HCT116 (cell line): Measurements from ENCODE around the gene LIPI. TPM values are rescaled to one million over a fixed set of nuclear protein-coding genes. Genes with fewer than 3 reads are reported as not detected.

Experiments
- ATAC-seq: fragments of 200-7000 bp; cut with Tn5 transposase; 2 replicates; pipeline ENCODE4 v1.9.1; 2020; ENCODE audit warnings: mild to moderate bottlenecking, moderate library complexity
- BruUV-seq: library from RNA; stranded (reverse); fragments of 400-500 nt; replicated peaks from 2 replicates; lab custom pipeline; 2021; lab: Mats Ljungman, UMichigan
- CTCF ChIA-PET: fragments of 300-600 bp; sonication (Branson Sonifier 250); formaldehyde crosslinking; loops from one replicate; lab custom pipeline; 2021; ENCODE audit warnings: antibody characterized with exemption; lab: Charles Lee
- POLR2A ChIA-PET: fragments of 300-600, 350-600 bp; sonication (Branson Sonifier 250); formaldehyde crosslinking; loops from one replicate; lab custom pipeline; 2021; ENCODE audit warnings: antibody characterized with exemption; lab: Charles Lee
- RAD21 ChIA-PET, 2 experiments: fragments of 300-600 bp; sonication (Branson Sonifier 250); formaldehyde crosslinking; loops; one replicate each; lab custom pipeline; 2023; ENCODE audit warnings: low total read pairs in 2 of 2; ENCODE audit not compliant: uncharacterized antibody in 2 of 2, unreplicated experiment in 2 of 2, low non-redundant PET in 1 of 2; lab: Charles Lee
- DNase-seq: peaks from one replicate; pipeline ENCODE4 v3.0.0-alpha.2; 2010; ENCODE audit warnings: low read depth, low spot score
- H2AFZ ChIP-seq: fragments of 200-600 bp; shearing (Covaris generic), sonication (generic); 2 replicates; pipeline ENCODE4 v1.6.1; 2017; ENCODE audit warnings: low read depth, mixed run types, mixed read lengths, antibody characterized with exemption, low read length; ENCODE audit not compliant: poor library complexity, severe bottlenecking
- H3K27ac ChIP-seq: 2 replicates; pipeline ENCODE4 v1.5.1; 2012; ENCODE audit warnings: low read depth, low read length
- H3K27me3 ChIP-seq: fragments of 200-600 bp; sonication (generic); 2 replicates; pipeline ENCODE4 v1.6.1; 2016; ENCODE audit warnings: mixed run types, low read length, mixed read lengths; ENCODE audit not compliant: insufficient read depth
- H3K36me3 ChIP-seq, 2 experiments: fragments of 200-500 bp in 1 of 2; fragments of 200-600 bp in 1 of 2; sonication (Bioruptor generic) in 1 of 2; sonication (generic) in 1 of 2; 2 replicates each; pipeline versions ENCODE4 v1.5.1 to v1.6.1; 2014 to 2016; ENCODE audit warnings: low read length in 2 of 2, inconsistent platforms in 1 of 2, mixed read lengths in 1 of 2, mixed run types in 1 of 2; ENCODE audit not compliant: insufficient read depth in 2 of 2, control insufficient read depth in 1 of 2
- H3K4me1 ChIP-seq, 2 experiments: fragments of 200-600 bp in 1 of 2; sonication (generic) in 1 of 2; 2 replicates each; pipeline versions ENCODE4 v1.5.1 to v1.6.1; 2012 to 2017; ENCODE audit warnings: low read length in 2 of 2, inconsistent platforms in 1 of 2, mild to moderate bottlenecking in 1 of 2, mixed read lengths in 1 of 2, mixed run types in 1 of 2, moderate library complexity in 1 of 2; ENCODE audit not compliant: insufficient read depth in 2 of 2, control insufficient read depth in 1 of 2
- H3K4me2 ChIP-seq: fragments of 200-600 bp; sonication (generic); 2 replicates; pipeline ENCODE4 v1.6.1; 2017; ENCODE audit warnings: mixed run types, low read length, mixed read lengths
- H3K4me3 ChIP-seq, 2 experiments: fragments of 200-600 bp in 1 of 2; sonication (generic) in 1 of 2; replicated peaks in 1 of 2; 2 replicates each; pipeline ENCODE4 v1.5.1; 2011 to 2016; ENCODE audit warnings: low read length in 2 of 2, control low read depth in 1 of 2, low read depth in 1 of 2, mild to moderate bottlenecking in 1 of 2, mixed read lengths in 1 of 2, mixed run types in 1 of 2
- H3K79me2 ChIP-seq: fragments of 200-600 bp; sonication (generic); 2 replicates; pipeline ENCODE4 v1.6.1; 2017; ENCODE audit warnings: mild to moderate bottlenecking, mixed run types, low read length, moderate library complexity, mixed read lengths; ENCODE audit not compliant: insufficient read depth
- H3K9ac ChIP-seq: fragments of 200-600 bp; sonication (generic); 2 replicates; pipeline ENCODE4 v1.6.1; 2016; ENCODE audit warnings: low read length, mixed read lengths
- H3K9me2 ChIP-seq: fragments of 200-600 bp; sonication (generic), shearing (Covaris generic); 2 replicates; pipeline ENCODE4 v1.6.1; 2017; ENCODE audit warnings: mixed run types, mild to moderate bottlenecking, moderate library complexity; ENCODE audit not compliant: insufficient read depth
- H3K9me3 ChIP-seq, 2 experiments: fragments of 200-500 bp in 1 of 2; fragments of 200-600 bp in 1 of 2; sonication (Bioruptor generic) in 1 of 2; sonication (generic) in 1 of 2; 2 replicates each; pipeline ENCODE4 v1.6.1; 2014 to 2017; ENCODE audit warnings: low read length in 2 of 2, mixed read lengths in 2 of 2, inconsistent platforms in 1 of 2, low read depth in 1 of 2, mild to moderate bottlenecking in 1 of 2, mixed run types in 1 of 2, moderate library complexity in 1 of 2; ENCODE audit not compliant: control insufficient read depth in 1 of 2, insufficient read depth in 1 of 2
- H4K20me1 ChIP-seq: fragments of 200-600 bp; sonication (generic), shearing (Covaris generic); 2 replicates; pipeline ENCODE4 v1.6.1; 2017; ENCODE audit warnings: mixed run types, mild to moderate bottlenecking, moderate library complexity; ENCODE audit not compliant: insufficient read depth
- CTCF ChIP-seq, 3 experiments: fragments of 200-600 bp in 1 of 3; sonication (generic) in 1 of 3; IDR thresholded peaks in 2 of 3; conservative IDR thresholded peaks in 1 of 3; 2 replicates each; pipeline ENCODE4 v1.5.1; 2012 to 2017; ENCODE audit warnings: low read depth in 2 of 3, low read length in 2 of 3, antibody characterized with exemption in 1 of 3, borderline replicate concordance in 1 of 3, control low read depth in 1 of 3, mild to moderate bottlenecking in 1 of 3, mixed read lengths in 1 of 3, mixed run types in 1 of 3, moderate library complexity in 1 of 3; ENCODE audit not compliant: insufficient read depth in 1 of 3
- EGR1 ChIP-seq: IDR thresholded peaks from 2 replicates; pipeline ENCODE4 v1.6.1; 2012; ENCODE audit warnings: low read depth
- EZH2 ChIP-seq: fragments of 200-600 bp; sonication (generic); IDR thresholded peaks from 2 replicates; pipeline ENCODE4 v1.6.1; 2017; ENCODE audit warnings: antibody characterized with exemption, mixed run types
- EZH2phosphoT487 ChIP-seq: fragments of 200-600 bp; IDR thresholded peaks from 2 replicates; pipeline ENCODE4 v1.6.1; 2018; ENCODE audit warnings: antibody characterized with exemption, borderline replicate concordance
- JUND ChIP-seq: IDR thresholded peaks from 2 replicates; pipeline ENCODE4 v1.6.1; 2012
- MAX ChIP-seq: IDR thresholded peaks from 2 replicates; pipeline ENCODE4 v1.6.1; 2012
- TCF7L2 ChIP-seq: IDR thresholded peaks from 2 replicates; pipeline ENCODE4 v1.7.0; 2011; ENCODE audit warnings: borderline replicate concordance, inconsistent platforms; ENCODE audit not compliant: insufficient read depth, insufficient read length; ENCODE audit errors: extremely low read depth
- ZBTB33 ChIP-seq: IDR thresholded peaks from 2 replicates; pipeline ENCODE4 v1.6.1; 2011; ENCODE audit warnings: mild to moderate bottlenecking, low read length, moderate library complexity; ENCODE audit not compliant: insufficient replicate concordance; ENCODE audit errors: extremely low read depth
- ZFX ChIP-seq: fragments of 450-650 bp; IDR thresholded peaks from 2 replicates; pipeline ENCODE4 v1.6.1; 2017
- ZNF274 ChIP-seq: fragments of 200-500 bp; sonication (Bioruptor generic); IDR thresholded peaks from 2 replicates; pipeline ENCODE4 v1.6.1; 2014; ENCODE audit warnings: mild to moderate bottlenecking, low read depth, low read length, inconsistent platforms
- intact Hi-C: fragments of 100-400 bp; cut with micrococcal nuclease; formaldehyde crosslinking; loops from 2 replicates; pipeline ENCODE4 v1.10.0; 2022
- total RNA-seq: library from RNA; stranded (reverse); gene quantifications from one replicate; pipeline ENCODE4 v1.2.1, GENCODE V29; 2021; ENCODE audit not compliant: unreplicated experiment

Gene LIPI
- total RNA-seq, 1 experiment from 2014 or later: not detected

GRCh38 chr21:14096577-14096976, 114.2 kb downstream of the LIPI start:
- TF ChIP-seq ZNF274 (no peak), EGR1 (no peak), EZH2 (no peak), MAX (no peak), ZBTB33 (no peak), ZFX (no peak), EZH2phosphoT487 (no peak), TCF7L2 (no peak), CTCF (IDR thresholded peaks at IDR 0.05 in 2 of 3, conservative IDR thresholded peaks at IDR 0.05 in 1 of 3; ENCODE audit: borderline replicate concordance in 1 of 3, insufficient read depth in 1 of 3, low read depth in 2 of 3, low read length in 2 of 3) (no peak), JUND (no peak)
- Histone ChIP-seq H3K79me2 (no peaks in the 10 kb centered on the region), H3K27ac (no peak overlapping the region), H2AFZ (no peak overlapping the region), H3K27me3 (no peaks in the 10 kb centered on the region), H3K9ac (no peak overlapping the region), H4K20me1 (no peaks in the 10 kb centered on the region), H3K9me2 (no peaks in the 10 kb centered on the region), H3K4me2 (no peak overlapping the region), H3K36me3 (no peaks in the 10 kb centered on the region), H3K4me3 (no peak overlapping the region), H3K4me1 (no peaks in the 10 kb centered on the region), H3K9me3 (peaks cover 0 to 16% of the 10 kb centered on the region in 2 experiments; a peak in 1 of 4 replicates)
- intact Hi-C loops: no loop called here
- no peak for DNase-seq
- CTCF ChIA-PET: no interaction called here
- POLR2A ChIA-PET: no interaction called here
- no TSS peak for BruUV-seq
- RAD21 ChIA-PET: no interaction called here
- no peak for ATAC-seq
